Naive thymus-derived CD4-positive, alpha-beta T cell (primary cell): ENCODE measurements around the gene FANCB. TPM values are rescaled to one million over a fixed set of nuclear protein-coding genes. Genes with fewer than 3 reads are reported as not detected.

Source experiments
- ATAC-seq: fragments of 150-1000 bp; cut with Tn5 transposase; 2 replicates; pipeline ENCODE4 v1.10.0; 2021; ENCODE audit warnings: mild to moderate bottlenecking, moderate library complexity
- CTCF ChIA-PET: fragments of 350-600 bp; sonication (Branson Sonifier 250); formaldehyde crosslinking; loops from one replicate; lab custom pipeline; 2021; ENCODE audit warnings: antibody characterized with exemption; lab: Charles Lee
- POLR2A ChIA-PET: fragments of 350-600 bp; sonication (Branson Sonifier 250); formaldehyde crosslinking; loops from one replicate; lab custom pipeline; 2021; ENCODE audit warnings: antibody characterized with exemption, inconsistent platforms; lab: Charles Lee
- DNase-seq, 9 donors: peaks; one replicate each; pipeline versions ENCODE4 v3.0.0 to v3.0.0-alpha.2; 2020 to 2022; ENCODE audit warnings: mixed read lengths in 1 of 9
- H3K27ac ChIP-seq: one replicate; pipeline ENCODE4 v1.7.0; 2013; ENCODE audit warnings: mild to moderate bottlenecking, low read depth, low read length, moderate library complexity
- H3K27me3 ChIP-seq, 2 donors: one replicate each; pipeline ENCODE4 v1.7.0; 2013; ENCODE audit warnings: low read length in 2 of 2, mild to moderate bottlenecking in 2 of 2, moderate library complexity in 2 of 2; ENCODE audit not compliant: control insufficient read depth in 2 of 2, insufficient read depth in 2 of 2
- H3K36me3 ChIP-seq, 3 experiments: 1 replicate in 2 of 3; 2 replicates in 1 of 3; pipeline ENCODE4 v1.7.0; 2013; ENCODE audit warnings: low read length in 3 of 3, mild to moderate bottlenecking in 3 of 3, moderate library complexity in 1 of 3; ENCODE audit not compliant: insufficient read depth in 3 of 3, control insufficient read depth in 2 of 3
- H3K4me1 ChIP-seq, 2 donors: one replicate each; pipeline ENCODE4 v1.7.0; 2013; ENCODE audit warnings: low read length in 2 of 2, mild to moderate bottlenecking in 2 of 2, moderate library complexity in 1 of 2; ENCODE audit not compliant: control insufficient read depth in 2 of 2, insufficient read depth in 2 of 2
- H3K4me3 ChIP-seq: 2 replicates; pipeline ENCODE4 v1.7.0; 2013; ENCODE audit warnings: mild to moderate bottlenecking, low read length
- H3K9me3 ChIP-seq, 3 experiments: 1 replicate in 2 of 3; 2 replicates in 1 of 3; pipeline ENCODE4 v1.7.0; 2013; ENCODE audit warnings: low read length in 3 of 3; ENCODE audit not compliant: control insufficient read depth in 2 of 3
- H3K27ac Mint-ChIP-seq, 9 donors: one replicate each; pipeline ENCODE4 v1.8.0; 2020 to 2022; ENCODE audit warnings: mixed read lengths in 9 of 9, mild to moderate bottlenecking in 8 of 9, moderate library complexity in 5 of 9, inconsistent platforms in 2 of 9
- H3K27me3 Mint-ChIP-seq, 5 donors: one replicate each; pipeline ENCODE4 v1.8.0; 2021 to 2022; ENCODE audit warnings: mixed read lengths in 5 of 5, mild to moderate bottlenecking in 1 of 5
- H3K36me3 Mint-ChIP-seq, 5 donors: one replicate each; pipeline ENCODE4 v1.8.0; 2020 to 2022; ENCODE audit warnings: mixed read lengths in 5 of 5, mild to moderate bottlenecking in 3 of 5, inconsistent platforms in 1 of 5
- H3K4me1 Mint-ChIP-seq, 7 donors: one replicate each; pipeline ENCODE4 v1.8.0; 2020 to 2022; ENCODE audit warnings: mixed read lengths in 7 of 7, mild to moderate bottlenecking in 3 of 7, inconsistent platforms in 1 of 7
- H3K4me3 Mint-ChIP-seq, 10 donors: one replicate each; pipeline ENCODE4 v1.8.0; 2020 to 2022; ENCODE audit warnings: mild to moderate bottlenecking in 10 of 10, mixed read lengths in 10 of 10, moderate library complexity in 6 of 10, inconsistent platforms in 2 of 10
- H3K9me3 Mint-ChIP-seq, 11 donors: one replicate each; pipeline ENCODE4 v1.8.0; 2020 to 2022; ENCODE audit warnings: mixed read lengths in 11 of 11, mild to moderate bottlenecking in 4 of 11, inconsistent platforms in 1 of 11, moderate library complexity in 1 of 11
- intact Hi-C, 2 donors: fragments of 100-400 bp; cut with micrococcal nuclease; formaldehyde crosslinking; loops; one replicate each; pipeline ENCODE4 v1.15.1; 2023
- polyA plus RNA-seq, 2 donors: library from polyadenylated mRNA; unstranded; fragments of 300-500 nt; fragmentation: Illumina TruSeq; gene quantifications; one replicate each; pipeline ENCODE4 v1.2.3, GENCODE V29; 2021
- total RNA-seq, 6 experiments: library from RNA in 5 of 6; stranded (reverse) in 5 of 6; gene quantifications; 1 replicate in 5 of 6; 2 replicates in 1 of 6; pipeline ENCODE4 v1.2.3 and lab custom pipeline; 2021 to 2026

FANCB gene
- total and polyA plus RNA-seq, 7 experiments from 2014 or later = 0.55 to 8.3 (median 3.9) TPM

DNA sequence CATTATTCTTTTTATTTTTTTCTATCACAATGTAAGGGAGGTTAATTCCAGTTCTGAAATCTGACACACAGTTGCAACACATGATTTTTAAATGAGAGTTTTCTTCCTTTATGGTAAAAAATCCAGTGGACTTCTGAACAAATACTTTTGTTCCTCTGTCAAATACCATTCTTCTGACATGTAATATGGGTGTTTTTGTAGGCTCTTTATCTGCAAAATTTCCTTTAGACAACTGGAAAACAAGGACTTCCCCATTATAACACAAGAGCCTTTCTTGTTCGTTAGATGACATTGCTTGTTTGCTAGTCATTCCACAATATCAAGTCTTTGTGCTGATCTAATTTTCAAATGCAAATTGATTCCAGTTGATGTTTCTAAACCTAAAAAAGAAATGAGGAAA, 7.7 kb downstream of the FANCB start:
- intact Hi-C loops = no loop called here
- H3K4me3 ChIP-seq = no peak overlapping the region
- no peak for DNase-seq

DNA sequence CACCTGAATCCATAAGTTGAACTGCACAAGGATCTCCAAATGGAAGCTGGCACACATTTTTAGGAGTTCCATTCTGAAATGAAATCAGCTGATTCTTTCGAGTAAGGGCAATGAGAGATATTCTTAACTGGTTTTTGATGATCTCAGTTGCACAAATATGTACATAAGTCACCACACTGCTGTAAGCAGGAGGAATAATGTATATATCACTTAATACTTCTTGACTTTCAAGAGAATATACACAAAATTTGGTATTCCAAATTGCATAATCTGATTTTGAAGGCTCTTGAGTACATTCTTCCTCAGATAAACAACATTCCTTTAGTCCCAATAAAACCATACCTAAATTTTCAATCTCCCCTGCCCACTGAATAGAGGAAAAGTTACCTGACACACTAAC, 8.2 kb downstream of the FANCB start:
- DNase-seq (no peak), ATAC-seq (no peak)
- Mint-ChIP-seq H3K36me3 (peaks cover 0 to 30% (median 7%) of the 10 kb centered on the region in 5 donors), H3K9me3 (peaks cover 0 to 11% (median 0%) of the 10 kb centered on the region in 11 donors), H3K27me3 (no peaks in the 10 kb centered on the region), H3K27ac (no peak overlapping the region), H3K4me3 (no peak overlapping the region), H3K4me1 (peaks cover 0 to 6% (median 0%) of the 10 kb centered on the region in 7 donors)
- Histone ChIP-seq H3K36me3 (no peaks in the 10 kb centered on the region), H3K27ac (no peak overlapping the region), H3K4me1 (no peaks in the 10 kb centered on the region), H3K9me3 (no peaks in the 10 kb centered on the region), H3K27me3 (no peaks in the 10 kb centered on the region), H3K4me3 (no peak overlapping the region)
- ChIA-PET CTCF (no interaction called here), POLR2A (no interaction called here)
- intact Hi-C loops = no loop called here

More for the DNA sequence above, 7.7 kb downstream of the FANCB start:
- Mint-ChIP-seq H3K27me3 (no peaks in the 10 kb centered on the region), H3K36me3 (peaks cover 0 to 30% (median 7%) of the 10 kb centered on the region in 5 donors), H3K9me3 (peaks cover 0 to 11% (median 0%) of the 10 kb centered on the region in 11 donors), H3K4me3 (no peak overlapping the region), H3K27ac (no peak overlapping the region), H3K4me1 (peaks cover 0 to 7% (median 0%) of the 10 kb centered on the region in 7 donors)
- Histone ChIP-seq H3K9me3 (no peaks in the 10 kb centered on the region), H3K36me3 (no peaks in the 10 kb centered on the region), H3K27me3 (no peaks in the 10 kb centered on the region), H3K27ac (no peak overlapping the region), H3K4me1 (no peaks in the 10 kb centered on the region)
- CTCF ChIA-PET = no interaction called here
- ATAC-seq = no peak
- POLR2A ChIA-PET = no interaction called here

DNA sequence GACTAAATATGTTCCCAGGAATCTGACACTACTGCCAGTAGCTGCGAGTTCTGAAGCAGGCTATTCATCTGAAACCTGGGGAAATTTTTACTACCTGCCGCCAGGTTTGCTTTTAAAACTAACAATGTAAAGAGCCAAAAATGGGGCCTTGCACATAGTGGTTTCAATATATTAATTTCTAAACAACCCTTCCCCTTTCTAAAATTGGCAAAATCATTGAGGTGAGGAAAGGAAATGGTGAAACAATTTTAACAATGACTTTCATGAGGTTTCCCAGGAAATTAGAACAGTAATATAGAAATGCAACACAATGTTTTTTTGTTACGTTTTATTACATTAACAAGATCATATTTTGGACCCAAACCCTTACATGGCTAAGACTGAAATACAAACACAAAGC, 21.3 kb downstream of the FANCB start:
- no peaks in the 10 kb centered on the region for H3K27me3 Mint-ChIP-seq
- Histone ChIP-seq H3K4me3 (no peak overlapping the region), H3K27ac (no peak overlapping the region), H3K9me3 (no peaks in the 10 kb centered on the region), H3K36me3 (no peaks in the 10 kb centered on the region), H3K27me3 (no peaks in the 10 kb centered on the region), H3K4me1 (no peaks in the 10 kb centered on the region)
- no peak overlapping the region for H3K27ac Mint-ChIP-seq
- H3K4me1 Mint-ChIP-seq = no peaks in the 10 kb centered on the region
- DNase-seq = no peak
- ChIA-PET POLR2A (no interaction called here), CTCF (no interaction called here)
- intact Hi-C loops = no loop called here
- H3K4me3 Mint-ChIP-seq = no peak overlapping the region
- H3K9me3 Mint-ChIP-seq = no peaks in the 10 kb centered on the region
- no peak for ATAC-seq
- H3K36me3 Mint-ChIP-seq = peaks cover 0 to 13% (median 6%) of the 10 kb centered on the region in 5 donors

DNA sequence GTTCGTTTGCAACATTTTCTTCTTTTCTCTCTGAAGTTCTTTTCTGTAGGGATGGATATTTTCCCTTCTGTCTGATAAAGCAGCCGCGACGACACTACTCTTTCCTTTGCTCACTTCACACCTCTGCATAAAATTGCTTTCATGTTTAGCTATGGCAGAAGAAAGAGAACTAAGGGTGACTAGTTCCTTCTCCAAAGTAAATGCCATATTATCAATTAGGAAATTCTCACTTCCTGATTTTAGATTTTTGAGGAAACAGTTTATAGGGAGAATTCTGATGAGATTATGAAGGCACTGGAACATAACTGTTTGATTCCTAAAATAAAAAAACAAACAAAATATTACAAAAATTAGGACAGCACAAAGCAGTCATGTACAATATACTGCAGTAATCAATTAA, 29.2 kb downstream of the FANCB start:
- no peaks in the 10 kb centered on the region for H3K4me1 ChIP-seq
- Mint-ChIP-seq H3K36me3 (peaks cover 0 to 16% (median 8%) of the 10 kb centered on the region in 5 donors), H3K9me3 (no peaks in the 10 kb centered on the region), H3K4me3 (no peak overlapping the region), H3K27ac (no peak overlapping the region), H3K27me3 (no peaks in the 10 kb centered on the region), H3K4me1 (no peaks in the 10 kb centered on the region)
- ATAC-seq (no peak), DNase-seq (no peak)
- no peak overlapping the region for H3K4me3 ChIP-seq
- no peak overlapping the region for H3K27ac ChIP-seq
- no peaks in the 10 kb centered on the region for H3K27me3 ChIP-seq
- ChIA-PET CTCF (no interaction called here), POLR2A (no interaction called here)
- H3K36me3 ChIP-seq = no peaks in the 10 kb centered on the region
- H3K9me3 ChIP-seq = no peaks in the 10 kb centered on the region
- intact Hi-C loops = no loop called here

DNA sequence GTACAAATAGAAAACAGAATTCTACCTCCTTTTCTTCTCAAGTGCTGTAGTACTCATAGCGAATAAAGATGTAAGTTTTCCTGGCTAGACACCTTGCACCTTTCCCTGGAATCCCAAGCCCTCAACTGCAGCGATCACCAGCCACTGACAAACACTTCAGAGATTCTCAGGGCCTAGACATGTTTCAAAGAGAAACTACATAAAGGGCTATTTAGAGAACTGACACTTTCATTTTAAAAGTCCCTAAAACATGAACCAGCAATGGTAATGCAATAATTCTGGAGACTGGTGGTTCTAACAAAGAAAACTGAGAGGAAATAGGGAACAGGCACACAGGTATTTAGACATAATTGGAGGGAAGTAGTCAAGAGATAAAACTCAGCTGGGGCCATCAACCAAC, 35.7 kb downstream of the FANCB start:
- Mint-ChIP-seq H3K27ac (no peak overlapping the region), H3K4me3 (no peak overlapping the region), H3K36me3 (peaks cover 0 to 19% (median 12%) of the 10 kb centered on the region in 5 donors), H3K9me3 (peaks cover 0 to 2% (median 0%) of the 10 kb centered on the region in 11 donors), H3K4me1 (no peaks in the 10 kb centered on the region), H3K27me3 (no peaks in the 10 kb centered on the region)
- ATAC-seq = no peak
- POLR2A ChIA-PET = no interaction called here
- no peak for DNase-seq
- H3K4me1 ChIP-seq = no peaks in the 10 kb centered on the region
- H3K27ac ChIP-seq = no peak overlapping the region
- CTCF ChIA-PET = no interaction called here
- no peaks in the 10 kb centered on the region for H3K9me3 ChIP-seq
- H3K36me3 ChIP-seq = no peaks in the 10 kb centered on the region
- H3K27me3 ChIP-seq = no peaks in the 10 kb centered on the region
- intact Hi-C loops = no loop called here
- no peak overlapping the region for H3K4me3 ChIP-seq

DNA sequence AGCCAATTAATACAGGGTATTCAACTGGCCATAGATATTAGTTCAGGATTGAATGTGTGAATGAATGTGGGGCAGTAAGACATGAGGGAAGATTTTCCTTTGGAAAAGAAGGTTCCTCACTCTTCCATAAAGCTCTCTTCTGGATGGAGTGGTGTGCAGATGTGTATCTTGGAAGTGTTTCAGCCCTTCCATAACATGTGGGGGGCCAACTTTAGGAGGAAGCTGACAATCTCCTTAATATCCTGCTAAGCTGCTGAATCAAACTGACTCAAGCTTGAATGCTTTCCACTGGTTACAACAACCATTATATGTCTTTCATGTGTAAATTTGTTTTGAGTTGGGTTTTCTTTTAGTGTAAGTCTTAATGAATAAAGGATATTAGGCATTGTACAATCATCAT, 40.3 kb downstream of the FANCB start:
- Mint-ChIP-seq H3K4me1 (no peaks in the 10 kb centered on the region), H3K36me3 (peaks cover 0 to 31% (median 13%) of the 10 kb centered on the region in 5 donors), H3K4me3 (no peak overlapping the region), H3K27ac (no peak overlapping the region), H3K27me3 (no peaks in the 10 kb centered on the region), H3K9me3 (peaks cover 0 to 16% (median 6%) of the 10 kb centered on the region in 11 donors)
- Histone ChIP-seq H3K9me3 (no peaks in the 10 kb centered on the region), H3K4me1 (no peaks in the 10 kb centered on the region), H3K27me3 (no peaks in the 10 kb centered on the region), H3K27ac (no peak overlapping the region), H3K36me3 (no peaks in the 10 kb centered on the region), H3K4me3 (no peak overlapping the region)
- intact Hi-C loops = no loop called here
- DNase-seq (no peak), ATAC-seq (no peak)
- CTCF ChIA-PET = no interaction called here
- POLR2A ChIA-PET = no interaction called here

DNA sequence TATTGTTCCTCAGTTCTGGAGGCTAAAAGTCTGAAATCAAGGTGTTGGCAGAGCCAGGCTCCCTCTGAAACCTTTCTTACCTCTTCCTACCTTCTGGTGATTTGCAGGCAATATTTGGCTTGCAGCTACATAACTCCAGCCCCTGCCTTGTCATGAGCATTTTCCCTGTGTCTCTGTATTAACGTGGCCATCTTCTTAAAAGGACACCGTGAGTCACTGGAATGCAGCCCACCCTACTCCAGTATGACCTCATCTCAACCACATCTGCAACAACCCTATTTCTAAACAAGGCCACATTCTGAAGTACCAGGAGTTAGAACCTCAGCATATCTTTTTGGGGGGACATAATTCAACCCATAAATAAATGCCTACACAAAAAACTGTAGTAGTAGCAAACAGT, 40.7 kb downstream of the FANCB start:
- ChIA-PET POLR2A (no interaction called here), CTCF (no interaction called here)
- Histone ChIP-seq H3K4me1 (no peaks in the 10 kb centered on the region), H3K4me3 (no peak overlapping the region), H3K36me3 (no peaks in the 10 kb centered on the region), H3K27ac (no peak overlapping the region), H3K27me3 (no peaks in the 10 kb centered on the region), H3K9me3 (no peaks in the 10 kb centered on the region)
- no peak for DNase-seq
- no peak for ATAC-seq
- Mint-ChIP-seq H3K27ac (no peak overlapping the region), H3K4me1 (no peaks in the 10 kb centered on the region), H3K4me3 (no peak overlapping the region), H3K27me3 (no peaks in the 10 kb centered on the region), H3K36me3 (peaks cover 0 to 31% (median 13%) of the 10 kb centered on the region in 5 donors), H3K9me3 (peaks cover 0 to 16% (median 6%) of the 10 kb centered on the region in 11 donors)
- intact Hi-C loops = no loop called here
